T-helper 2 cell treated with Interferon-gamma antibody and Interleukin-4, amounts not matched to agents 100 ng/mL and 5 ng/mL, for 36 hours (primary cell): ENCODE measurements around the gene KBTBD12. TPM values are rescaled to one million over a fixed set of nuclear protein-coding genes. Genes with fewer than 3 reads are reported as not detected.

ENCODE experiments used
- intact Hi-C: fragments of 100-400 bp; cut with micrococcal nuclease; formaldehyde crosslinking; loops from one replicate; pipeline ENCODE4 v1.15.1; 2023
- total RNA-seq: library from RNA; stranded (reverse); gene quantifications from 2 replicates; pipeline ENCODE4 v1.2.3, GENCODE V29; 2022

KBTBD12 gene
- total RNA-seq, 1 donor from 2014 or later = not detected

GRCh38 chr3:127984241-127984975 is 69.4 kb downstream of the KBTBD12 start:
- intact Hi-C loops = no loop called here

- intact Hi-C loops = no loop called here
Observed at GRCh38 chr3:127985216-127985615, 70.2 kb downstream of the KBTBD12 start.

- intact Hi-C loops = no loop called here
Observed at GRCh38 chr3:127985655-127986225, 70.7 kb downstream of the KBTBD12 start.

GRCh38 chr3:127986803-127987202 is 71.8 kb downstream of the KBTBD12 start:
- intact Hi-C loops = no loop called here

- intact Hi-C loops = no loop called here
Observed at GRCh38 chr3:127987309-127987995, 72.4 kb downstream of the KBTBD12 start.

- intact Hi-C loops = no loop called here
Observed at GRCh38 chr3:127988770-127989557, 73.9 kb downstream of the KBTBD12 start.

GRCh38 chr3:127990051-127990450 is 75.0 kb downstream of the KBTBD12 start:
- intact Hi-C loops = no loop called here

- intact Hi-C loops = no loop called here
Observed at GRCh38 chr3:127990461-127990860, 75.4 kb downstream of the KBTBD12 start.

GRCh38 chr3:127991251-127991650 is 76.2 kb downstream of the KBTBD12 start:
- intact Hi-C loops = no loop called here

GRCh38 chr3:127991681-127992080 is 76.6 kb downstream of the KBTBD12 start:
- intact Hi-C loops = no loop called here

- intact Hi-C loops = no loop called here
Observed at GRCh38 chr3:127992127-127992526, 77.1 kb downstream of the KBTBD12 start.

GRCh38 chr3:127994011-127994410 is 79.0 kb downstream of the KBTBD12 start:
- intact Hi-C loops = no loop called here

- intact Hi-C loops = no loop called here
Observed at GRCh38 chr3:127997016-127997415, 82.0 kb downstream of the KBTBD12 start.

- intact Hi-C loops = no loop called here
Observed at GRCh38 chr3:127997961-127998360, 82.9 kb downstream of the KBTBD12 start.

GRCh38 chr3:127998596-127998995 is 83.6 kb downstream of the KBTBD12 start:
- intact Hi-C loops = no loop called here

- intact Hi-C loops = no loop called here
Observed at GRCh38 chr3:127999509-128000106, 84.6 kb downstream of the KBTBD12 start.

GRCh38 chr3:128001576-128001975 is 86.5 kb downstream of the KBTBD12 start:
- intact Hi-C loops = no loop called here

GRCh38 chr3:128004661-128005060 is 89.6 kb downstream of the KBTBD12 start:
- intact Hi-C loops = no loop called here

GRCh38 chr3:128006061-128007032 is 91.3 kb downstream of the KBTBD12 start:
- intact Hi-C loops = no loop called here

GRCh38 chr3:128007033-128007424 is 92.0 kb downstream of the KBTBD12 start:
- intact Hi-C loops = no loop called here
